ENCODE measurements around the gene HIBCH. TPM values are rescaled to one million over a fixed set of nuclear protein-coding genes. Genes with fewer than 3 reads are reported as not detected.

The HIBCH gene
- total and polyA plus RNA-seq, 2 of the 13 experiments (the other 11 are each of a cell fraction or from before 2014, with no cell fraction given) = 18.8 to 49.5 TPM

DNA sequence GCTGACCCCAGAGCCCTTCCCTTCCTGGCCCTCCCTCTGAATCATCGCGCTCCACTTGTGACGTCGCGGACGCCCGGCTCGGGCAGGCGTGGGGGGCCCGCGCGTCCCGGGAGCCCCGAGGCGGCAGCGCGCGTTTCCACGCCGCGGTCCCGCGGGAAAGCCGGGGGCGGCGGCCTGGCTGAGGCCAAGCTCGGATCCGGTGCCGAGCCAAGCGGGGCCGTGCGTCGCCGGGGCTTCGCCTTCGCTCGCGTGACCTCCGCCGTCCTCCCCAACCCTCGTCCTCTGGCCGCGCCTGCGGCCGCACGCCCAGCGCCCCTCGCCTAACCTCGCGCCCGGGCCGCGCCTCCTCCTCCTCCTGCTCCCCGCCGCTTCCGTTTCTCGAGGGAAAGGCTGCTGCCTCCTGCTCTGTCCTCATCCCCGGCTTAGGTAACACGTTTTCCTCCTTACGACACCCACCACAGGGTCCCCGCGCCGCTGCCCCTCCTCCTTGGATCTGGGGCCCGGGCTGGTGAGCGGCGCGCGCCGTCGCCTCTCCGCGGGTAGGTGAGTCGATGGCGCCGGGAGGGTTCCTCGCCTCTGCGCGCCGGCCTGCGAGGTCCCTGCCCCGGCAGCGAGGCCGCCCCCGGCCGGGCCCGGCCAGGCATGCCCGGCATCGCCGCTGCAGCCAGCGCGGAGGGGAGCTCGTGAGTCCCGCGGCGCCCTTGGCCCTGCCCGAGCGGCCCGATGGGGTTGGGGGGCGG, 24.1 kb upstream of the HIBCH start, which contains the start of gene INPP1 (continued):
- TF ChIP-seq, protein P1, sequence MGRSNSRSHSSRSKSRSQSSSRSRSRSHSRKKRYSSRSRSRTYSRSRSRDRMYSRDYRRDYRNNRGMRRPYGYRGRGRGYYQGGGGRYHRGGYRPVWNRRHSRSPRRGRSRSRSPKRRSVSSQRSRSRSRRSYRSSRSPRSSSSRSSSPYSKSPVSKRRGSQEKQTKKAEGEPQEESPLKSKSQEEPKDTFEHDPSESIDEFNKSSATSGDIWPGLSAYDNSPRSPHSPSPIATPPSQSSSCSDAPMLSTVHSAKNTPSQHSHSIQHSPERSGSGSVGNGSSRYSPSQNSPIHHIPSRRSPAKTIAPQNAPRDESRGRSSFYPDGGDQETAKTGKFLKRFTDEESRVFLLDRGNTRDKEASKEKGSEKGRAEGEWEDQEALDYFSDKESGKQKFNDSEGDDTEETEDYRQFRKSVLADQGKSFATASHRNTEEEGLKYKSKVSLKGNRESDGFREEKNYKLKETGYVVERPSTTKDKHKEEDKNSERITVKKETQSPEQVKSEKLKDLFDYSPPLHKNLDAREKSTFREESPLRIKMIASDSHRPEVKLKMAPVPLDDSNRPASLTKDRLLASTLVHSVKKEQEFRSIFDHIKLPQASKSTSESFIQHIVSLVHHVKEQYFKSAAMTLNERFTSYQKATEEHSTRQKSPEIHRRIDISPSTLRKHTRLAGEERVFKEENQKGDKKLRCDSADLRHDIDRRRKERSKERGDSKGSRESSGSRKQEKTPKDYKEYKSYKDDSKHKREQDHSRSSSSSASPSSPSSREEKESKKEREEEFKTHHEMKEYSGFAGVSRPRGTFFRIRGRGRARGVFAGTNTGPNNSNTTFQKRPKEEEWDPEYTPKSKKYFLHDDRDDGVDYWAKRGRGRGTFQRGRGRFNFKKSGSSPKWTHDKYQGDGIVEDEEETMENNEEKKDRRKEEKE (IDR thresholded peaks at IDR 0.05) = no peak
- TF ChIP-seq ZNF891 (CRISPR knock-in tag; IDR thresholded peaks at IDR 0.05) (no peak), ATF1 (CRISPR knock-in tag; IDR thresholded peaks at IDR 0.05) (no peak), POLR2G (IDR thresholded peaks at IDR 0.05; ENCODE audit: low read depth, low read length) (peak; percentile 83), ZNF274 (CRISPR knock-in tag; IDR thresholded peaks at IDR 0.05) (peak; percentile 89; the same call in 1 of the 2 replicates), SRF (IDR thresholded peaks at IDR 0.05; ENCODE audit: low read depth, low read length) (no peak), TAF15 (IDR thresholded peaks at IDR 0.05; ENCODE audit: low read depth, low read length, poor library complexity, severe bottlenecking) (no peak), ZSCAN20 (CRISPR knock-in tag; IDR thresholded peaks at IDR 0.05; ENCODE audit: borderline replicate concordance) (peak; percentile 90; the same call in 1 of the 2 replicates), TEAD2 (CRISPR knock-in tag; IDR thresholded peaks at IDR 0.05) (peak; percentile 64; the same call in 1 of the 2 replicates), ZNF7 (CRISPR knock-in tag; IDR thresholded peaks at IDR 0.05) (no peak), PPARG (CRISPR knock-in tag; conservative IDR thresholded peaks at IDR 0.05) (no peak), NONO (IDR thresholded peaks at IDR 0.05) (no peak), NONO (CRISPR knock-in tag; conservative IDR thresholded peaks at IDR 0.05) (peak; percentile 51), MBNL3 (CRISPR knock-in tag; conservative IDR thresholded peaks at IDR 0.05) (no peak), ELF1 (CRISPR knock-in tag; IDR thresholded peaks at IDR 0.05) (no peak; the same call in 1 of the 2 replicates), JUND (CRISPR knock-in tag; IDR thresholded peaks at IDR 0.05) (no peak), ZNF563 (CRISPR knock-in tag; IDR thresholded peaks at IDR 0.05) (peak; percentile 98), ZNF24 (IDR thresholded peaks at IDR 0.05) (0 out of 2 replicates have a peak, but pooled peaks have one; percentile 16)
- TF ChIP-seq, protein P2, sequence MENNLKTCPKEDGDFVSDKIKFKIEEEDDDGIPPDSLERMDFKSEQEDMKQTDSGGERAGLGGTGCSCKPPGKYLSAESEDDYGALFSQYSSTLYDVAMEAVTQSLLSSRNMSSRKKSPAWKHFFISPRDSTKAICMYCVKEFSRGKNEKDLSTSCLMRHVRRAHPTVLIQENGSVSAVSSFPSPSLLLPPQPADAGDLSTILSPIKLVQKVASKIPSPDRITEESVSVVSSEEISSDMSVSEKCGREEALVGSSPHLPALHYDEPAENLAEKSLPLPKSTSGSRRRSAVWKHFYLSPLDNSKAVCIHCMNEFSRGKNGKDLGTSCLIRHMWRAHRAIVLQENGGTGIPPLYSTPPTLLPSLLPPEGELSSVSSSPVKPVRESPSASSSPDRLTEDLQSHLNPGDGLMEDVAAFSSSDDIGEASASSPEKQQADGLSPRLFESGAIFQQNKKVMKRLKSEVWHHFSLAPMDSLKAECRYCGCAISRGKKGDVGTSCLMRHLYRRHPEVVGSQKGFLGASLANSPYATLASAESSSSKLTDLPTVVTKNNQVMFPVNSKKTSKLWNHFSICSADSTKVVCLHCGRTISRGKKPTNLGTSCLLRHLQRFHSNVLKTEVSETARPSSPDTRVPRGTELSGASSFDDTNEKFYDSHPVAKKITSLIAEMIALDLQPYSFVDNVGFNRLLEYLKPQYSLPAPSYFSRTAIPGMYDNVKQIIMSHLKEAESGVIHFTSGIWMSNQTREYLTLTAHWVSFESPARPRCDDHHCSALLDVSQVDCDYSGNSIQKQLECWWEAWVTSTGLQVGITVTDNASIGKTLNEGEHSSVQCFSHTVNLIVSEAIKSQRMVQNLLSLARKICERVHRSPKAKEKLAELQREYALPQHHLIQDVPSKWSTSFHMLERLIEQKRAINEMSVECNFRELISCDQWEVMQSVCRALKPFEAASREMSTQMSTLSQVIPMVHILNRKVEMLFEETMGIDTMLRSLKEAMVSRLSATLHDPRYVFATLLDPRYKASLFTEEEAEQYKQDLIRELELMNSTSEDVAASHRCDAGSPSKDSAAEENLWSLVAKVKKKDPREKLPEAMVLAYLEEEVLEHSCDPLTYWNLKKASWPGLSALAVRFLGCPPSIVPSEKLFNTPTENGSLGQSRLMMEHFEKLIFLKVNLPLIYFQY (CRISPR knock-in tag; IDR thresholded peaks at IDR 0.05; ENCODE audit: borderline replicate concordance) = no peak
- TF ChIP-seq, protein P3, sequence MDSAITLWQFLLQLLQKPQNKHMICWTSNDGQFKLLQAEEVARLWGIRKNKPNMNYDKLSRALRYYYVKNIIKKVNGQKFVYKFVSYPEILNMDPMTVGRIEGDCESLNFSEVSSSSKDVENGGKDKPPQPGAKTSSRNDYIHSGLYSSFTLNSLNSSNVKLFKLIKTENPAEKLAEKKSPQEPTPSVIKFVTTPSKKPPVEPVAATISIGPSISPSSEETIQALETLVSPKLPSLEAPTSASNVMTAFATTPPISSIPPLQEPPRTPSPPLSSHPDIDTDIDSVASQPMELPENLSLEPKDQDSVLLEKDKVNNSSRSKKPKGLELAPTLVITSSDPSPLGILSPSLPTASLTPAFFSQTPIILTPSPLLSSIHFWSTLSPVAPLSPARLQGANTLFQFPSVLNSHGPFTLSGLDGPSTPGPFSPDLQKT (CRISPR knock-in tag; IDR thresholded peaks at IDR 0.05; ENCODE audit: borderline replicate concordance) = no peak
- TF ChIP-seq, protein P4, sequence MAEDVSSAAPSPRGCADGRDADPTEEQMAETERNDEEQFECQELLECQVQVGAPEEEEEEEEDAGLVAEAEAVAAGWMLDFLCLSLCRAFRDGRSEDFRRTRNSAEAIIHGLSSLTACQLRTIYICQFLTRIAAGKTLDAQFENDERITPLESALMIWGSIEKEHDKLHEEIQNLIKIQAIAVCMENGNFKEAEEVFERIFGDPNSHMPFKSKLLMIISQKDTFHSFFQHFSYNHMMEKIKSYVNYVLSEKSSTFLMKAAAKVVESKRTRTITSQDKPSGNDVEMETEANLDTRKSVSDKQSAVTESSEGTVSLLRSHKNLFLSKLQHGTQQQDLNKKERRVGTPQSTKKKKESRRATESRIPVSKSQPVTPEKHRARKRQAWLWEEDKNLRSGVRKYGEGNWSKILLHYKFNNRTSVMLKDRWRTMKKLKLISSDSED (CRISPR knock-in tag; IDR thresholded peaks at IDR 0.05) = peak; percentile 96
